Neural progenitor cell (in vitro differentiated cells): ENCODE measurements around the gene RBM44. TPM values are rescaled to one million over a fixed set of nuclear protein-coding genes. Genes with fewer than 3 reads are reported as not detected.

Source experiments
- DNase-seq: peaks from one replicate; pipeline ENCODE4 v3.0.0-alpha.2; 2016; ENCODE audit warnings: low spot score
- H2AFZ ChIP-seq: fragments of 200-600 bp; sonication (generic); replicated peaks from 2 replicates; pipeline ENCODE4 v1.6.1; 2016; ENCODE audit warnings: antibody characterized with exemption
- H3F3A ChIP-seq: fragments of 200-600 bp; sonication (generic); 2 replicates; pipeline ENCODE4 v1.6.1; 2016; ENCODE audit warnings: antibody characterized with exemption, low read depth
- H3K27ac ChIP-seq: fragments of 200-600 bp; sonication (generic); 2 replicates; pipeline ENCODE4 v1.5.1; 2016; ENCODE audit warnings: mild to moderate bottlenecking
- H3K27me3 ChIP-seq: fragments of 200-600 bp; sonication (generic); 2 replicates; pipeline ENCODE4 v1.6.1; 2016; ENCODE audit warnings: mild to moderate bottlenecking, moderate library complexity
- H3K36me3 ChIP-seq: fragments of 200-600 bp; sonication (generic); 2 replicates; pipeline ENCODE4 v1.5.1; 2016
- H3K4me1 ChIP-seq: fragments of 200-600 bp; sonication (generic); 2 replicates; pipeline ENCODE4 v1.6.1; 2016; ENCODE audit warnings: mixed run types
- H3K4me2 ChIP-seq: fragments of 200-600 bp; sonication (generic); 2 replicates; pipeline ENCODE4 v1.6.1; 2016
- H3K4me3 ChIP-seq: fragments of 200-600 bp; sonication (generic); 2 replicates; pipeline ENCODE4 v1.5.1; 2016
- H3K79me2 ChIP-seq: fragments of 200-600 bp; sonication (generic); 2 replicates; pipeline ENCODE4 v1.6.1; 2016; ENCODE audit warnings: low read depth
- H3K9ac ChIP-seq: fragments of 200-600 bp; sonication (generic); 2 replicates; pipeline ENCODE4 v1.6.1; 2016
- H3K9me3 ChIP-seq: fragments of 200-600 bp; sonication (generic); 2 replicates; pipeline ENCODE4 v1.5.1; 2016; ENCODE audit warnings: low read depth
- H4K20me1 ChIP-seq: fragments of 200-600 bp; sonication (generic); 2 replicates; pipeline ENCODE4 v1.6.1; 2016; ENCODE audit warnings: low read depth
- H3K27ac Mint-ChIP-seq: 3 replicates; pipeline ENCODE4 v1.8.0; 2021; ENCODE audit warnings: mixed read lengths
- H3K27me3 Mint-ChIP-seq: 2 replicates; pipeline ENCODE4 v1.8.0; 2022; ENCODE audit warnings: low read depth, mild to moderate bottlenecking, inconsistent platforms, moderate library complexity, mixed read lengths; ENCODE audit not compliant: insufficient read depth
- H3K36me3 Mint-ChIP-seq: 3 replicates; pipeline ENCODE4 v1.8.0; 2021; ENCODE audit warnings: mixed read lengths
- H3K4me1 Mint-ChIP-seq: 3 replicates; pipeline ENCODE4 v1.8.0; 2021; ENCODE audit warnings: mixed read lengths
- H3K4me3 Mint-ChIP-seq: 3 replicates; pipeline ENCODE4 v1.8.0; 2021; ENCODE audit warnings: mild to moderate bottlenecking, moderate library complexity, mixed read lengths
- H3K9me3 Mint-ChIP-seq: 3 replicates; pipeline ENCODE4 v1.8.0; 2020; ENCODE audit warnings: mixed read lengths
- CTCF ChIP-seq: fragments of 200-600 bp; sonication (generic); IDR thresholded peaks from 2 replicates; pipeline ENCODE4 v1.5.1; 2017; ENCODE audit warnings: antibody characterized with exemption, mild to moderate bottlenecking
- EZH2 ChIP-seq: fragments of 200-600 bp; sonication (generic); IDR thresholded peaks from 2 replicates; pipeline ENCODE4 v1.6.1; 2017; ENCODE audit warnings: antibody characterized with exemption, mild to moderate bottlenecking, moderate library complexity
- EZH2phosphoT487 ChIP-seq: fragments of 200-600 bp; sonication (generic); IDR thresholded peaks from 2 replicates; pipeline ENCODE4 v1.6.1; 2017; ENCODE audit warnings: antibody characterized with exemption
- total RNA-seq: library from RNA; depleted of rRNA; stranded (reverse); fragments of >200 nt; gene quantifications from 2 replicates; pipeline ENCODE4 v1.2.3, GENCODE V29; 2015; ENCODE audit warnings: low replicate concordance

The RBM44 gene
- total RNA-seq, 1 donor from 2014 or later: 0.30 TPM

- peaks cover 4% of the 10 kb centered on the region for H3K27me3 Mint-ChIP-seq
- no peak for TF ChIP-seq CTCF
- TF ChIP-seq EZH2: no peak
- TF ChIP-seq EZH2phosphoT487: no peak
- H3K27ac ChIP-seq: no peak overlapping the region
These were observed 79.9 kb downstream of the RBM44 start for GRCh38 chr2:237878321-237879057.

GRCh38 chr2:237879058-237879430 lies 80.5 kb downstream of the RBM44 start:
- no peaks in the 10 kb centered on the region for H3K27me3 ChIP-seq
- H4K20me1 ChIP-seq: no peaks in the 10 kb centered on the region
- H3K4me2 ChIP-seq: no peak overlapping the region
- H2AFZ ChIP-seq: no peak overlapping the region
- no peak for TF ChIP-seq CTCF
- no peak for TF ChIP-seq EZH2phosphoT487
- TF ChIP-seq EZH2: no peak
- H3K27ac ChIP-seq: no peak overlapping the region
- no peaks in the 10 kb centered on the region for H3K36me3 Mint-ChIP-seq
- H3K9me3 ChIP-seq: no peaks in the 10 kb centered on the region
- H3K4me3 Mint-ChIP-seq: no peak overlapping the region
- no peaks in the 10 kb centered on the region for H3K9me3 Mint-ChIP-seq
- no peaks in the 10 kb centered on the region for H3K79me2 ChIP-seq
- H3F3A ChIP-seq: no peaks in the 10 kb centered on the region
- peaks cover 3% of the 10 kb centered on the region for H3K4me1 ChIP-seq
- H3K4me3 ChIP-seq: no peak overlapping the region
- H3K27ac Mint-ChIP-seq: no peak overlapping the region
- peaks cover 12% of the 10 kb centered on the region for H3K4me1 Mint-ChIP-seq
- DNase-seq: no peak
- H3K36me3 ChIP-seq: no peaks in the 10 kb centered on the region
- peaks cover 4% of the 10 kb centered on the region for H3K27me3 Mint-ChIP-seq
- no peak overlapping the region for H3K9ac ChIP-seq

More at GRCh38 chr2:237878321-237879057, 79.9 kb downstream of the RBM44 start:
- peaks cover 8% of the 10 kb centered on the region for H3K4me1 ChIP-seq
- no peaks in the 10 kb centered on the region for H4K20me1 ChIP-seq
- no peak overlapping the region for H3K4me2 ChIP-seq
- Mint-ChIP-seq H3K9me3 (no peaks in the 10 kb centered on the region), H3K36me3 (no peaks in the 10 kb centered on the region), H3K4me1 (peaks cover 15% of the 10 kb centered on the region), H3K4me3 (no peak overlapping the region), H3K27ac (no peak overlapping the region)
- H3K27me3 ChIP-seq: no peaks in the 10 kb centered on the region
- no peaks in the 10 kb centered on the region for H3F3A ChIP-seq
- H3K4me3 ChIP-seq: no peak overlapping the region
- H3K9me3 ChIP-seq: no peaks in the 10 kb centered on the region
- H2AFZ ChIP-seq: no peak overlapping the region
- H3K36me3 ChIP-seq: no peaks in the 10 kb centered on the region
- H3K9ac ChIP-seq: no peak overlapping the region
- H3K79me2 ChIP-seq: no peaks in the 10 kb centered on the region
- DNase-seq: no peak

- Mint-ChIP-seq H3K27ac (no peak overlapping the region), H3K9me3 (no peaks in the 10 kb centered on the region), H3K4me3 (no peak overlapping the region), H3K36me3 (no peaks in the 10 kb centered on the region), H3K27me3 (peaks cover 4% of the 10 kb centered on the region), H3K4me1 (peaks cover 11% of the 10 kb centered on the region)
- Histone ChIP-seq H2AFZ (no peak overlapping the region), H3K9ac (no peak overlapping the region), H3K36me3 (no peaks in the 10 kb centered on the region), H4K20me1 (no peaks in the 10 kb centered on the region), H3K27ac (no peak overlapping the region), H3K27me3 (no peaks in the 10 kb centered on the region), H3K4me1 (peaks cover 2% of the 10 kb centered on the region), H3K9me3 (no peaks in the 10 kb centered on the region), H3K4me3 (no peak overlapping the region), H3F3A (no peaks in the 10 kb centered on the region), H3K79me2 (no peaks in the 10 kb centered on the region), H3K4me2 (no peak overlapping the region)
- DNase-seq: no peak
- TF ChIP-seq CTCF (no peak), EZH2 (no peak), EZH2phosphoT487 (no peak)
These were observed 81.5 kb downstream of the RBM44 start for GRCh38 chr2:237879991-237880560.
